HL-60/S4 treated with phorbol 12-myristate 13-acetate at 8.2 ng/mL for 4 days and 3 days (cell line): ENCODE data around the gene SIN3A.
"Not testable (repeated sequence)": the region's sequence is repeated elsewhere in the genome, so short reads cannot be mapped to it uniquely, and the experiment has no call there.

Experiments used
- in situ Hi-C: fragments of 300-500 bp; cut with MboI; formaldehyde crosslinking; loops from 2 replicates; pipeline ENCODE4 v1.15.0; 2022; ENCODE audit warnings: low sequenced_read_pairs

The SIN3A gene

GRCh38 chr15:75450307-75451201 lies 936 bp downstream of the SIN3A start:
- in situ Hi-C loops: no loop called here

GRCh38 chr15:75449585-75450306 lies 1.7 kb downstream of the SIN3A start:
- in situ Hi-C loops: no loop called here

DNA sequence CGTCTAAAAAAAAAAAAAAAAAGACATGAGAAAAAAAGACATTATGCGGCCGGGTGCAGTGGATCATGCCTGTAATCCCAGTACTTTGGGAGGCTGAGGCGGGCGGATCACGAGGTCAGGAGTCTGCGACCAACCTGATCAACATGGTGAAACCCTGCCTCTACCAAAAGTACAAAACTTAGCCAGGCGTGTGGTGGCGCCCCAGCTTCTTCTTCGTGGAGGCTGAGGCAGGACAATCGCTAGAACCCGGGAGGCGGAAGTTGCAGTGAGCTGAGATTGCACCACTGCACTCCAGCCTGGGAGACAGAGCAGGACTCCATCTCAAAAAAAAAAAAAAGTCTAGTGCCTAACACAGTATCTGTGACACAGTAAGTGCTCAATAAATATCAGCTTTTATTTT lies 3.3 kb downstream of the SIN3A start:
- in situ Hi-C loops: not testable (repeated sequence)

GRCh38 chr15:75446151-75446550 lies 5.3 kb downstream of the SIN3A start:
- in situ Hi-C loops: no loop called here

- in situ Hi-C loops: not testable (repeated sequence)
Observed at GRCh38 chr15:75445324-75445723, 6.2 kb downstream of the SIN3A start.

- in situ Hi-C loops: not testable (repeated sequence)
Observed at GRCh38 chr15:75443972-75444453, 7.5 kb downstream of the SIN3A start.

- in situ Hi-C loops: no loop called here
Observed at GRCh38 chr15:75437721-75438120, 13.8 kb downstream of the SIN3A start.

- in situ Hi-C loops: no loop called here
Observed at GRCh38 chr15:75436881-75437280, 14.6 kb downstream of the SIN3A start.

- in situ Hi-C loops: no loop called here
Observed at GRCh38 chr15:75431682-75432081, 19.8 kb downstream of the SIN3A start.

DNA sequence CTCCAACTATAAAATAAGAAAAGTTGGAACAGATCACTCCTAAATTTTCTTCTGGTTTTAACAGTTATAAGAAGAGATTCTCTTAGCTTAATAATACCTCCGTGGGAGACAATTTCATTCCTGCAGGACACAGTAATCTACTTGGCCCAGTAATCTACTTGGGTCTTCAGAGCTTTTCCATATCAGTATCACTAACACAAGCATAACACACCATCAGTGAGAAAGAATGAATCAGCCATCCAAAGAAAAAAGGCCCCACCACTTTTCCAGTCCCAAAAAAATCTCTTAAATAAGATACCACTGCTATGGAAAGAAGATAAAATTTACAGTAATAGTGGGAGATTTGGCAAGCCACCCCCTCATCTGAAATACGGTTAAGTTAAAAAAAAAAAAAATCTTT lies 20.2 kb downstream of the SIN3A start:
- in situ Hi-C loops: no loop called here

GRCh38 chr15:75430259-75430658 lies 21.2 kb downstream of the SIN3A start:
- in situ Hi-C loops: no loop called here

GRCh38 chr15:75428152-75428551 lies 23.3 kb downstream of the SIN3A start:
- in situ Hi-C loops: no loop called here

- in situ Hi-C loops: no loop called here
Observed at GRCh38 chr15:75425966-75426500, 25.5 kb downstream of the SIN3A start.

- in situ Hi-C loops: no loop called here
Observed at GRCh38 chr15:75422554-75422953, 28.9 kb downstream of the SIN3A start.

DNA sequence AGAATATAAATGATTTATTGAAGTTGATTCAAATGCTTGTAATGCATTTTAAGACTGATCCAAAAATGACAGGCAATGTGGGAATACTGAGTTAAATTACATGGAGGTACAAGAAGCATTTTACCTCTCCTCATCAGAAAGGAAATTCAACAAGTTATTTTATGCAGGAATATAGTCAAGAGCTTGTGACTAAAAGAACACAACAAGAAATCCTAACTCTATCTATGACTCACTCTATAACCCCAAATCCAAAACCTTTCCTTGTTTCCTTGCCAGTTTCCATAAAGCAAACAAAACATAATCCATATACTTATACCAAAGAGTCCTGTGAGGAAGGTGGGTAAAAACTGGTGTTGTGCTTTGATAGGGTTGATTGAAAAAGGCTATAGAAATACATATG lies 30.8 kb downstream of the SIN3A start:
- in situ Hi-C loops: no loop called here

- in situ Hi-C loops: no loop called here
Observed at GRCh38 chr15:75416584-75416983, 34.9 kb downstream of the SIN3A start.

GRCh38 chr15:75410196-75410595 lies 41.3 kb downstream of the SIN3A start:
- in situ Hi-C loops: no loop called here

DNA sequence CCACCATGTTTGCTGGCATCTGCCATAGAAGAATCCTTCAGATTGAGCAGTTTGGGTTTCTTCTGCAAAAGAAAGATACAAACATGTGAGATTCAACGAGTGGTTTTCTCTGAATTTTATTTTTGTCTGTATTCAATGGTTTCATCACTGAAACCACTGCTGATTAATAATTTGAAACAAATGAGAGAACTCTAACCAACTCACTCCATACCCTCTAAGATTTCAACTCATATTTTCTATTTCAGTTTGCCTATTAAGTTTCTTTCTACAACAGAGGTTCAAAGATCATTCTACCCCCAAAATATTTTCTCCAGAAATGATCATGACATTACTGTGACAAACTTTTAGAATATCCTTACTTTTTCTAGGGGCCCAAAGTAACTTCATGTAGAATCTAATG lies 44.4 kb downstream of the SIN3A start:
- in situ Hi-C loops: no loop called here

DNA sequence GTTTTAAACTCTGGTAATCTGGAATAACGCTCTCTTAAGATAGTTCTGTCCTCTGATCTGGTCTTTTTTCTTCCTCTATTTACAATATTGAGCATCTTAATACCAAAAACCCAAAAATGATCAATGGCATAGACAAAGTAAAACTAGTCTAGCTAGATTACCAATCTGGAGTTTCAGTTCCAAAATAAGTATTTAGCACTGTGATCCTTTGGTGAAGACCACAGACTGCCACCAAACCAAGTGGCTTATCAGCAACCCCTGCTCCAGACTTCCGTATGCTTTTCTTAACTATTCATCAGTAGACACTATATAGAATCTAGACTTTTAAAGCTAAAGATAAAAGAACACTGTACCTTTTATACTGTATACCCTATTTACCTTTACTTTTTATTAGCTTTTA lies 47.6 kb downstream of the SIN3A start:
- in situ Hi-C loops: no loop called here

DNA sequence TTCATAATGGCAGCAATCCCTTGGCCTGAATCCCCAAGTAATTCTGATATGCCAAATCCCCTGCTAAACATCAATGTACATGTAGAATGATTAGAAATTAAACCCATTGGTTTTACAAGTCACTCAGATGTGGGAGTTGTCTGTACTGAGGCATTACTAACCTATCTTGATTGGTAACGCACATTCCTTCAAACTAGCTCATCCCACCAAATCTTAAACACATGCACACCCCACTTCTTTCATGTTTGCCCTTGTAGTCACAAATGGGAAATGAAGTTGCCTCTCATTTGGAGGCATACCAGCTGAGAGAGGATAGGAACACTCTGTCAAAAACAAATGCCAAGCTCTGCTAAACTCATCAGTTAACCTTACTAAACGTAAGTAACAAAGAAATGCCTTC lies 54.0 kb downstream of the SIN3A start:
- in situ Hi-C loops: no loop called here

- in situ Hi-C loops: no loop called here
Observed at GRCh38 chr15:75389791-75390382, 61.6 kb downstream of the SIN3A start.
